Measurements from ENCODE around the gene MYRFL.
"Not testable (repeated sequence)": the region's sequence is repeated elsewhere in the genome, so short reads cannot be mapped to it uniquely, and the experiment has no call there.

The MYRFL gene

DNA sequence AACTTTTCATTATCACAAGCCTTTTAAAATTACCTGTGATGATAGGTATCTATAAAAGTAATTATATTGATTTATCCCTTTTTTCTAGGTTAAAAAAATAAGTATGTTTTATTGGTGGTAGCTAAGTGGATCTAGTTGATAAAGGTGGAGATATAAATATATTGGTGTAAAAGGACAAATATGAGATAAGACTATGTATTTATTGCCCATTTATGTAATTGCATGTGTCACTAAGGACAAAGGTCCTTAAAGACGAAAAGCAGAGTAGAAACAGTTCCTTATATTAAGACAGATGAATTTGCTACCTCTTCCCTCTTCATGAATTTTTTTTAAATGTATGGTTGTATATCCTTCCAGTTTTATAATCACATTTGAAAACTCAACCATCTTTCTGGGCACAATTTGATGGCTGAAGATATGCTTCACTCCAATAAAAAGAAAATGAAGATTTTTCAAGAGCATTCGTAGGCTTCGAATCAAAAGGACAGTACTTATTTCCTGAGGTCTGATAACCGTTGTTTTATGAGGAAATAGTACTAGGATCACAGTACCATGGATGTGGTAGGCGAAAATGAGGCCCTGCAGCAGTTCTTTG is at the start of gene MYRFL:
Gene MYRFL (plus strand): TSS at position 262 of the 595 bp plus-strand sequence. CDS start 291 bp downstream, at position 553.
- no peak for DNase-seq (ENCODE audit: low spot score)
- TF ChIP-seq, protein P1, sequence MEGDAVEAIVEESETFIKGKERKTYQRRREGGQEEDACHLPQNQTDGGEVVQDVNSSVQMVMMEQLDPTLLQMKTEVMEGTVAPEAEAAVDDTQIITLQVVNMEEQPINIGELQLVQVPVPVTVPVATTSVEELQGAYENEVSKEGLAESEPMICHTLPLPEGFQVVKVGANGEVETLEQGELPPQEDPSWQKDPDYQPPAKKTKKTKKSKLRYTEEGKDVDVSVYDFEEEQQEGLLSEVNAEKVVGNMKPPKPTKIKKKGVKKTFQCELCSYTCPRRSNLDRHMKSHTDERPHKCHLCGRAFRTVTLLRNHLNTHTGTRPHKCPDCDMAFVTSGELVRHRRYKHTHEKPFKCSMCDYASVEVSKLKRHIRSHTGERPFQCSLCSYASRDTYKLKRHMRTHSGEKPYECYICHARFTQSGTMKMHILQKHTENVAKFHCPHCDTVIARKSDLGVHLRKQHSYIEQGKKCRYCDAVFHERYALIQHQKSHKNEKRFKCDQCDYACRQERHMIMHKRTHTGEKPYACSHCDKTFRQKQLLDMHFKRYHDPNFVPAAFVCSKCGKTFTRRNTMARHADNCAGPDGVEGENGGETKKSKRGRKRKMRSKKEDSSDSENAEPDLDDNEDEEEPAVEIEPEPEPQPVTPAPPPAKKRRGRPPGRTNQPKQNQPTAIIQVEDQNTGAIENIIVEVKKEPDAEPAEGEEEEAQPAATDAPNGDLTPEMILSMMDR (IDR thresholded peaks at IDR 0.05; ENCODE audit: extremely low read depth, insufficient read depth, missing control alignments), result no peak
- in situ Hi-C loops (cut with MboI; ENCODE audit: low pct_unique_long_range_greater_than_20kb, low sequenced_read_pairs, unreplicated experiment), result no loop called here

DNA sequence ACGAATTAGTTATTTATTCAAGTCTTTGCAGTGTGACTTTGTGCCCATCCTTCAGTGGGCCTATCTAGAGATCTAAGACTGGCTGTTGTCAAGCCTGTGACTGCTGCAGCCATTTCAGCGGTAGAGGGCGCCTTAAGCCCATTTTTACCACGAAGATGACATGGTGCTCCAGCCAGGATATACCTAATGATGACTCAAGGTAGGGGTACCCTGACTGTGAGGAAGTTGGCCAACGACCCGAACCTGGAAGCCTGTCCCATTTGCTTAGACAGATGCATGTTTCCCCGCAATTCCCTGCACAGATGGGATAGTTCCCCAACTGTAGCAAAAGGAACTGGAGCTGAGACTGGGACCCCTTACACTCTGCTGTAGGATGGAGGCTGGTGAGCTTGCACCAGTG is 45.1 kb upstream of the MYRFL start:
- TF ChIP-seq, protein P1 (IDR thresholded peaks at IDR 0.05; ENCODE audit: extremely low read depth, insufficient read depth, missing control alignments), result peak; percentile 12
- no peak for DNase-seq (ENCODE audit: low spot score)
- in situ Hi-C loops (cut with MboI; ENCODE audit: low pct_unique_long_range_greater_than_20kb, low sequenced_read_pairs, unreplicated experiment), result no loop called here

DNA sequence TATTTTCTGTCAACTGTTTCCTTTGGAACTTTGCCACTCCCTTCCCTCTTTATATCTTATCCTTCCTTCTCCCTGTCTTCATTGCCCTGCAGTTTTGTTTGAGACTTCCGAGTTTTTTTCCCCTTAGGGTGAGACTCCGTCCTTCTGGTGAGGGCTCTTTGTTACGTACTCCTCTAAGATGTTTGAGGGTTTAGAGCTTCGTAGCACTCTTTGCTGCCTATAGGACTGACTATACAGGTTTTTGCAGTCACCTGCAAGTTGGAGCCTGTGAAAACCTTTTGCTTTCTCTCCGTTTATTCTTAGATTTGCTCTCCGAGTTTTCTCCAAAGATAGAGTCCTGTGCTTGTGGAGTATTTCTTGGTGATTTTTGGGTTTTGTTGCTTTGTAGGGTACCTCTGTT is 41.7 kb upstream of the MYRFL start:
- TF ChIP-seq, protein P1 (IDR thresholded peaks at IDR 0.05; ENCODE audit: extremely low read depth, insufficient read depth, missing control alignments), result no peak
- DNase-seq (ENCODE audit: low spot score), result no peak
- in situ Hi-C loops (cut with MboI; ENCODE audit: low pct_unique_long_range_greater_than_20kb, low sequenced_read_pairs, unreplicated experiment), result no loop called here

DNA sequence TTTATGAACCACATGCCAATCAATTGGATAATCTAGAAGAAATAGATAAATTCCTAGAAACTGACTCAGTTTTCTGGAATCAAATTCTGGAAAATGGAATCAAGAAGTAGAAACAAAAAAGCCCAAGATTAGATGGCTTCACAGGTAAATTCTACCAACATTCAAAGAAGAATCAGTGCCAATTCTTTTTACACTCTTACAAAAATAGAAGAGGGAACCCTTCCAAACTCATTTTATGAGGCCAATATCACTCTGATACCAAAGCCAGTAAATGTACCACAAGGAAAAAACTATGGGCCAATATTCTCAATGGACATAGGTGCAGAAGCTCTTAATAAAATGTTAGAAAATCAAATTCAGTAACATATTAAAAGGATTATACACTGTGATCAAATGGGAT is 35.7 kb upstream of the MYRFL start:
- TF ChIP-seq, protein P1 (IDR thresholded peaks at IDR 0.05; ENCODE audit: extremely low read depth, insufficient read depth, missing control alignments), result no peak
- in situ Hi-C loops (cut with MboI; ENCODE audit: low pct_unique_long_range_greater_than_20kb, low sequenced_read_pairs, unreplicated experiment), result no loop called here
- no peak for DNase-seq (ENCODE audit: low spot score)

DNA sequence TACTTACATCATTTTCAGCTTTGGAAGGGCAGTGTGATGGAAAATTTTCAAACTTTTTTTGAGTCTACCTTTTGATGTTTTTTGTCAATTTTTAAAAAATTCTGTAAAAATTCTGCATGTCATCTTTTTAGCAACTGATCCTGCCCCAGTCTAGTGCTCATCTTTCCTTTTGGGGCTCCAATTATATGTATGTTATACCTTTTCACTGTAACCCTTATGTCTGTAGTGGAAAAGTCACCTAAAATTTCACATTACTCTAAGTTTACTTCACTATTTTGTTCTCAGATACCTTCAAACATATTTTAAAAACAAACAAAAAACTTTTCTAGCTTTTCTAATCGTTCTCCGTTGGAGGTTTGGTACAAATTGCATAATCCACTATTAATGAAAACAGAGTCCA is 32.5 kb upstream of the MYRFL start:
- in situ Hi-C loops (cut with MboI; ENCODE audit: low pct_unique_long_range_greater_than_20kb, low sequenced_read_pairs, unreplicated experiment), result no loop called here
- DNase-seq (ENCODE audit: low spot score), result no peak
- TF ChIP-seq, protein P1 (IDR thresholded peaks at IDR 0.05; ENCODE audit: extremely low read depth, insufficient read depth, missing control alignments), result no peak

DNA sequence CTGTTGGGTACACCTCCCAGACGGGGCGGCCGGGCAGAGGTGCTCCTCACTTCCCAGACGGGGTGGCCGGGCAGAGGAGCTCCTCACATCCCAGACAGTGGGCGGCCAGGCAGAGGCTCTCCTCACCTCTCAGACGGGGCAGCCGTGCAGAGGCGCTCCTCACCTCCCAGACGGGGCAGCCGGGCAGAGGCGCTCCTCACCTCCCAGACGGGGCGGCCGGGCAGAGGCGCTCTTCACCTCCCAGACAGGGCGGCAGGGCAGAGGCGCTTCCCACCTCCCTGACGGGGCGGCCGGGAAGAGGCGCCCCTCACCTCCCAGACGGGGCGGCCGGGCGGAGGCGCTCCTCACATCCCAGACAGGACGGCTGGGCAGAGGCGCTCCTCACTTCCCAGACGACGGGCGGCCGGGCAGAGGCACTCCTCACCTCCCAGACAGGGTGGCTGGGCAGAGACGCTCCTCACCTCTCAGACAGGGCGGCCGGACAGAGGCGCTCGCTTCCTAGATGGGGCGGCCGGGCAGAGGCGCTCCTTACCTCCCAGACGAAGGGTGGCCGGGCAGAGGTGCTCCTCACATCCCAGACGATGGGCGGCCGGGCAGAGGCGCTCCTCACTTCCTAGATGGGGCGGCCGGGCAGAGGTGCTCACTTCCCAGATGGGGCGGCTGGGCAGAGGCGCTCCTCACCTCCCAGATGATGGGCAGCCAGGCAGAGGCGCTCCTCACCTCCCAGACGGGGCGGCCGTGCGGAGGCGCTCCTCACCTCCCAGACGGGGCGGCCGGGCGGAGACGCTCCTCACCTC is 17.7 kb upstream of the MYRFL start:
- in situ Hi-C loops (cut with MboI; ENCODE audit: low pct_unique_long_range_greater_than_20kb, low sequenced_read_pairs, unreplicated experiment); DNase-seq (ENCODE audit: low spot score): not testable (repeated sequence)

DNA sequence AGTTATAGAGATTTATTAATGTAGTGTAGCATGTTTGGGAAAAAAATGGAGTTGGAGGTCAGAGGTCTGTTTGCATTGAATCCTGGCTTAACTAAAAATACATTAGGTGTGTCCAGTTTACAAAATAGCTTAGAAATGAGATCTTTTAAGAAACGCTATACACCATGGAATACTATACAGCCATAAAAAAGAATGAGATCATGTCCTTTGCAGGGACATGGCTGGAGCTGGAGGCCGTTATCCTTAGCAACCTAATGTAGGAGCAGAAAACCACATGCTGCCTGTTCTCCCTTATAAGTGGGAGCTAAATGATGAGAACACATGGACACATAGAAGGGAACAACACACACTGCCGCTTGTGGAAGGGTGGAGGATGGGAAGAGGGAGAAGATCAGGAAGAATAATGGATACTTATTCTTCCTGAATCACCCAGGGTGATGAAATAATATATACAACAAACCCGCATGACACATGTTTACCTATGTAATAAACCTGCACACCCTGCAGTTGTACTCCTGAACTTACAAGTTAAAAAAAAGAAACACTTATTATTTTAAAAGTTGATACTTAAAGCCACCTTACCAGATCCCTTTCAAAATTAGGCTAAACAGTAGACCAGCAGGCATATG is 14.0 kb upstream of the MYRFL start:
- no peak for DNase-seq (ENCODE audit: low spot score)
- TF ChIP-seq, protein P1 (IDR thresholded peaks at IDR 0.05; ENCODE audit: extremely low read depth, insufficient read depth, missing control alignments), result no peak
- in situ Hi-C loops (cut with MboI; ENCODE audit: low pct_unique_long_range_greater_than_20kb, low sequenced_read_pairs, unreplicated experiment), result no loop called here
